Mesothelial cell of epicardium (in vitro differentiated cells): ENCODE results near the gene DLG5. TPM values are rescaled to one million over a fixed set of nuclear protein-coding genes. Genes with fewer than 3 reads are reported as not detected.
A peak's percentile ranks its signal among the peaks of the same experiment; 100 is the strongest.

ENCODE experiments used
- DNase-seq, 2 experiments: peaks; one replicate each; pipeline ENCODE4 v3.0.0; 2021; ENCODE audit warnings: low spot score in 2 of 2; ENCODE audit not compliant: unreplicated experiment in 2 of 2
- H3K27ac Mint-ChIP-seq: 2 replicates; pipeline ENCODE4 v1.8.0; 2021; ENCODE audit warnings: mixed read lengths
- H3K27me3 Mint-ChIP-seq: 2 replicates; pipeline ENCODE4 v1.8.0; 2021; ENCODE audit warnings: low read depth, mixed read lengths
- H3K36me3 Mint-ChIP-seq: 2 replicates; pipeline ENCODE4 v1.8.0; 2021; ENCODE audit warnings: mixed read lengths
- H3K4me1 Mint-ChIP-seq: 2 replicates; pipeline ENCODE4 v1.8.0; 2021; ENCODE audit warnings: mixed read lengths
- H3K4me3 Mint-ChIP-seq: 2 replicates; pipeline ENCODE4 v1.8.0; 2021; ENCODE audit warnings: mild to moderate bottlenecking, moderate library complexity, mixed read lengths
- H3K9me3 Mint-ChIP-seq: 2 replicates; pipeline ENCODE4 v1.8.0; 2021; ENCODE audit warnings: mixed read lengths
- CTCF ChIP-seq: fragments of 200-600 bp; sonication (generic); IDR thresholded peaks from one replicate; pipeline ENCODE4 v1.5.0; 2021; ENCODE audit warnings: antibody characterized with exemption; ENCODE audit not compliant: unreplicated experiment
- total RNA-seq: library from RNA; stranded (reverse); gene quantifications from 3 replicates; pipeline ENCODE4 v1.2.1, GENCODE V29; 2021

The DLG5 gene
- total RNA-seq, 1 donor from 2014 or later, result 82.2 TPM

GRCh38 chr10:77898323-77899079 is 28.1 kb downstream of the DLG5 start:
- H3K9me3 Mint-ChIP-seq, result no peaks in the 10 kb centered on the region
- no peak for TF ChIP-seq CTCF
- peak overlapping the region; percentile 77 for H3K27ac Mint-ChIP-seq
- no peak overlapping the region for H3K4me3 Mint-ChIP-seq
- DNase-seq, result no peak
- H3K27me3 Mint-ChIP-seq, result no peaks in the 10 kb centered on the region
- peaks cover 45% of the 10 kb centered on the region for H3K4me1 Mint-ChIP-seq
- H3K36me3 Mint-ChIP-seq, result no peaks in the 10 kb centered on the region

- Mint-ChIP-seq H3K4me3 (no peak overlapping the region), H3K4me1 (peaks cover 50% of the 10 kb centered on the region), H3K27ac (peak overlapping the region; percentile 37), H3K36me3 (no peaks in the 10 kb centered on the region), H3K9me3 (no peaks in the 10 kb centered on the region), H3K27me3 (no peaks in the 10 kb centered on the region)
- DNase-seq, result no peak
- TF ChIP-seq CTCF, result no peak
Observed at GRCh38 chr10:77896058-77896457, 30.5 kb downstream of the DLG5 start.

- H3K4me1 Mint-ChIP-seq, result peaks cover 49% of the 10 kb centered on the region
- no peak overlapping the region for H3K4me3 Mint-ChIP-seq
- no peaks in the 10 kb centered on the region for H3K36me3 Mint-ChIP-seq
- TF ChIP-seq CTCF, result no peak
- no peak for DNase-seq
- no peak overlapping the region for H3K27ac Mint-ChIP-seq
- no peaks in the 10 kb centered on the region for H3K27me3 Mint-ChIP-seq
- H3K9me3 Mint-ChIP-seq, result no peaks in the 10 kb centered on the region
Observed at GRCh38 chr10:77894058-77894457, 32.5 kb downstream of the DLG5 start.

GRCh38 chr10:77893386-77893785 is 33.2 kb downstream of the DLG5 start:
- Mint-ChIP-seq H3K27ac (no peak overlapping the region), H3K27me3 (no peaks in the 10 kb centered on the region), H3K36me3 (no peaks in the 10 kb centered on the region), H3K9me3 (no peaks in the 10 kb centered on the region), H3K4me3 (no peak overlapping the region), H3K4me1 (peaks cover 48% of the 10 kb centered on the region)
- no peak for DNase-seq
- no peak for TF ChIP-seq CTCF

- Mint-ChIP-seq H3K4me3 (no peak overlapping the region), H3K36me3 (no peaks in the 10 kb centered on the region), H3K27me3 (no peaks in the 10 kb centered on the region), H3K4me1 (peaks cover 48% of the 10 kb centered on the region), H3K27ac (peak overlapping the region; percentile 5), H3K9me3 (no peaks in the 10 kb centered on the region)
- no peak for DNase-seq
- no peak for TF ChIP-seq CTCF
Observed at GRCh38 chr10:77892761-77893160, 33.8 kb downstream of the DLG5 start.
